GM11168 (cell line): ENCODE results near the gene SYT11.
"Not testable (repeated sequence)": the region's sequence is repeated elsewhere in the genome, so short reads cannot be mapped to it uniquely, and the experiment has no call there.

Source experiments
- in situ Hi-C: fragments of 300-500 bp; cut with MboI; formaldehyde crosslinking; loops from one replicate; pipeline ENCODE4 v1.12.0; 2022; ENCODE audit warnings: low sequenced_read_pairs; ENCODE audit not compliant: unreplicated experiment

Gene SYT11

GRCh38 chr1:155859234-155859829, at the start of gene SYT11:
Gene SYT11, plus strand, starts transcription at chr1:155859567. Its CDS starts 195 bp downstream, at chr1:155859762.
- in situ Hi-C loops = no loop called here

GRCh38 chr1:155812878-155813277, 46.5 kb upstream of the SYT11 start:
- in situ Hi-C loops = no loop called here

- in situ Hi-C loops = no loop called here
Measured at GRCh38 chr1:155813672-155814071, 45.7 kb upstream of the SYT11 start.

- in situ Hi-C loops = no loop called here
Measured at GRCh38 chr1:155816351-155816750, 43.0 kb upstream of the SYT11 start.

GRCh38 chr1:155827450-155827849, 31.9 kb upstream of the SYT11 start:
- in situ Hi-C loops = no loop called here

GRCh38 chr1:155831279-155831976, 27.9 kb upstream of the SYT11 start:
- in situ Hi-C loops = no loop called here

- in situ Hi-C loops = no loop called here
Measured at GRCh38 chr1:155833665-155834295, 25.6 kb upstream of the SYT11 start.

GRCh38 chr1:155834296-155834926, 25.0 kb upstream of the SYT11 start:
- in situ Hi-C loops = no loop called here

GRCh38 chr1:155834927-155835399, 24.4 kb upstream of the SYT11 start:
- in situ Hi-C loops = not testable (repeated sequence)

- in situ Hi-C loops = no loop called here
Measured at GRCh38 chr1:155835548-155835947, 23.8 kb upstream of the SYT11 start.

- in situ Hi-C loops = no loop called here
Measured at GRCh38 chr1:155840386-155840785, 19.0 kb upstream of the SYT11 start.

- in situ Hi-C loops = no loop called here
Measured at GRCh38 chr1:155844860-155845421, 14.4 kb upstream of the SYT11 start.

GRCh38 chr1:155847823-155848529, 11.4 kb upstream of the SYT11 start:
- in situ Hi-C loops = no loop called here

GRCh38 chr1:155850345-155850744, 9.0 kb upstream of the SYT11 start:
- in situ Hi-C loops = no loop called here

GRCh38 chr1:155856257-155856974, 3.0 kb upstream of the SYT11 start:
- in situ Hi-C loops = no loop called here

- in situ Hi-C loops = no loop called here
Measured at GRCh38 chr1:155856975-155857930, 2.1 kb upstream of the SYT11 start, which contains the start of gene GON4L. Gene GON4L, minus strand, starts transcription at chr1:155857214. Its CDS starts 3,434 bp downstream, at chr1:155853780.

- in situ Hi-C loops = no loop called here
Measured at GRCh38 chr1:155858800-155859233, 550 bp upstream of the SYT11 start.
